Measurements from ENCODE around the gene TMEM253.

The TMEM253 gene

GRCh38 chr14:21070610-21071224 is 30.1 kb upstream of the TMEM253 start:
- DNase-seq (ENCODE audit: low read depth in 2 of 3, low spot score in 1 of 3) = no peak

DNA sequence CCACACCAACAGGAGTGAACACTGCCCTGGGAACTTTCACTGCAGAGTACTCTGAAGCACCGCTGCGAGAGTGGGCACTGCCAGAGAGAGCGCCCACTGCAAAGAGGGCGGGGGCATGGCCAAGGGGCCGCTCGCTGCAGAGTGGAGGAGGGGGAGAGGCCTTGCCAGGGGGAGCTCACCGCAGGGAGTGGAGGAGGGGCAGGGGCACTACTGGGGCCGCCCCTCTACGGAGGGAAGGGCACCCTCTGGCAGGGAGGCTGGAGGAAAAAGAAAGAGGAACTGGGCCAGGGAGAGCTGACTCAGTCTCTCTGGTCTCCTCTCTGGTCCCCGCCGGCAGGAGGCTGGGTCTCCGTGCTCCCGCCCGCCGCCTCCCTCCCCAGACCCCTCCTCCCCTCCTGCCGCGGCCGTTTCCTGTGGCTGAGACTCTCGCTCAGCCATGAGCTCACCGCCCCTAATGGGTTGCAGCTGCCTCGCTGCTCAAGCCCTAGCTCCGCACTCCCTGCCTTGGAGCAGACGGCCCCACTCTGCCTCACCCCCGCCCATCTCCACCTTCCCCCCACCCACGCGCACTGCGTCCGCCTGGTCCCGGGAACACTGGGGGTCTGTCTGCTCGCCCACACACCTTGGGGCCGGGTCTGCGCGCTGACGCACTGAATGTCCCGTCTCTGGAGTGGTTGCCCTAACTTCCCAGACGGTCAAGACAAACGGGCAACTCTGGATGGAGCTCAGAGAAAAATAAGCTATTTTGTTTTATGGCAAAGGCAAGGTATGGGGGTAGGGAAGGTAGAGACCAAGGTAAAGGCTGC is 29.4 kb upstream of the TMEM253 start:
- DNase-seq (ENCODE audit: low read depth in 2 of 3, low spot score in 1 of 3) = no peak

- no peak for DNase-seq (ENCODE audit: low read depth in 2 of 3, low spot score in 1 of 3)
Observed at GRCh38 chr14:21072031-21072473, 28.8 kb upstream of the TMEM253 start.

DNA sequence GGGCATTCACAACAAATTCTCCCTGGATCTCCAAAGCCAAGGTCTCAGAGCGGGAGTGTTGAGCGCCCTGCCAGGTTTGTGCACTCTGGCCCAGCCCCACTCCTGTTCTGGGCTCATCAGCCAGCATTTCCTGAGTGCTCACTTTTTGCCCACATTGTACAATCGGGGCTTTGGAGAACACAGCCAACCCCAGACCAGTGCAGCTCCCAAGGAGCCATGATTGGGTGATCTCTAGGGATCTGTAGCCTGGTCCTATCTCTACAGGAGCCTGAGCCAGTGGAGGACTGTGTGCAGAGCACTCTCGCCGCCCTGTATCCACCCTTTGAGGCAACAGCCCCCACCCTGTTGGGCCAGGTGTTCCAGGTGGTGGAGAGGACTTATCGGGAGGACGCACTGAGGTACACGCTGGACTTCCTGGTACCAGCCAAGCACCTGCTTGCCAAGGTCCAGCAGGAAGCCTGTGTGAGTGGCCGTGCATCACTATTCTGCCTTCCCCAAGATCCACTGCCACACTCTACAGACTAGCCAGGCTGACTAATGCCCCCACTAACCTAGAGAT is 28.0 kb upstream of the TMEM253 start:
- DNase-seq (ENCODE audit: low read depth in 2 of 3, low spot score in 1 of 3) = no peak

DNA sequence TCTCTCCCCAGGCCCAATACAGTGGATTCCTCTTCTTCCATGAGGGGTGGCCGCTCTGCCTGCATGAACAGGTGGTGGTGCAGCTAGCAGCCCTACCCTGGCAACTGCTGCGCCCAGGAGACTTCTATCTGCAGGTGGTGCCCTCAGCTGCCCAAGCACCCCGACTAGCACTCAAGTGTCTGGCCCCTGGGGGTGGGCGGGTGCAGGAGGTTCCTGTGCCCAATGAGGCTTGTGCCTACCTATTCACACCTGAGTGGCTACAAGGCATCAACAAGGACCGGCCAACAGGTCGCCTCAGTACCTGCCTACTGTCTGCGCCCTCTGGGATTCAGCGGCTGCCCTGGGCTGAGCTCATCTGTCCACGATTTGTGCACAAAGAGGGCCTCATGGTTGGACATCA is 26.9 kb upstream of the TMEM253 start:
- DNase-seq (ENCODE audit: low read depth in 2 of 3, low spot score in 1 of 3) = no peak

DNA sequence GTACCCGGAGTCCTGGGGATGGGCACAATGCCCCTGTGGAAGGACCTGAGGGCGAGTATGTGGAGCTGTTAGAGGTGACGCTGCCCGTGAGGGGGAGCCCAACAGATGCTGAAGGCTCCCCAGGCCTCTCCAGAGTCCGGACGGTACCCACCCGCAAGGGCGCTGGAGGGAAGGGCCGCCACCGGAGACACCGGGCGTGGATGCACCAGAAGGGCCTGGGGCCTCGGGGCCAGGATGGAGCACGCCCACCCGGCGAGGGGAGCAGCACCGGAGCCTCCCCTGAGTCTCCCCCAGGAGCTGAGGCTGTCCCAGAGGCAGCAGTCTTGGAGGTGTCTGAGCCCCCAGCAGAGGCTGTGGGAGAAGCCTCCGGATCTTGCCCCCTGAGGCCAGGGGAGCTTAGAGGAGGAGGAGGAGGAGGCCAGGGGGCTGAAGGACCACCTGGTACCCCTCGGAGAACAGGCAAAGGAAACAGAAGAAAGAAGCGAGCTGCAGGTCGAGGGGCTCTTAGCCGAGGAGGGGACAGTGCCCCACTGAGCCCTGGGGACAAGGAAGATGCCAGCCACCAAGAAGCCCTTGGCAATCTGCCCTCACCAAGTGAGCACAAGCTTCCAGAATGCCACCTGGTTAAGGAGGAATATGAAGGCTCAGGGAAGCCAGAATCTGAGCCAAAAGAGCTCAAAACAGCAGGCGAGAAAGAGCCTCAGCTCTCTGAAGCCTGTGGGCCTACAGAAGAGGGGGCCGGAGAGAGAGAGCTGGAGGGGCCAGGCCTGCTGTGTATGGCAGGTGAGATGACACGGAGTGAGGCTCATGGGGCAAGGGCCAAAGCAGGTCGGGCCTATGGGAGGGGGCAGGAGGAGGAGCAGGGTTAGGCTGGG is 26.2 kb upstream of the TMEM253 start:
- DNase-seq (ENCODE audit: low read depth in 2 of 3, low spot score in 1 of 3) = no peak

- no peak for DNase-seq (ENCODE audit: low read depth in 2 of 3, low spot score in 1 of 3)
Observed at GRCh38 chr14:21075719-21076437, 25.0 kb upstream of the TMEM253 start.

- no peak for DNase-seq (ENCODE audit: low read depth in 2 of 3, low spot score in 1 of 3)
Observed at GRCh38 chr14:21077672-21078071, 23.2 kb upstream of the TMEM253 start.

- DNase-seq (ENCODE audit: low read depth in 2 of 3, low spot score in 1 of 3) = no peak
Observed at GRCh38 chr14:21078287-21078686, 22.6 kb upstream of the TMEM253 start.

- DNase-seq (ENCODE audit: low read depth in 2 of 3, low spot score in 1 of 3) = no peak
Observed at GRCh38 chr14:21078726-21079125, 22.1 kb upstream of the TMEM253 start.

- DNase-seq (ENCODE audit: low read depth in 2 of 3, low spot score in 1 of 3) = no peak
Observed at GRCh38 chr14:21081521-21082142, 19.2 kb upstream of the TMEM253 start.

- DNase-seq (ENCODE audit: low read depth in 2 of 3, low spot score in 1 of 3) = no peak
Observed at GRCh38 chr14:21083565-21084325, 17.1 kb upstream of the TMEM253 start.

- DNase-seq (ENCODE audit: low read depth in 2 of 3, low spot score in 1 of 3) = no peak
Observed at GRCh38 chr14:21084396-21084795, 16.5 kb upstream of the TMEM253 start.

DNA sequence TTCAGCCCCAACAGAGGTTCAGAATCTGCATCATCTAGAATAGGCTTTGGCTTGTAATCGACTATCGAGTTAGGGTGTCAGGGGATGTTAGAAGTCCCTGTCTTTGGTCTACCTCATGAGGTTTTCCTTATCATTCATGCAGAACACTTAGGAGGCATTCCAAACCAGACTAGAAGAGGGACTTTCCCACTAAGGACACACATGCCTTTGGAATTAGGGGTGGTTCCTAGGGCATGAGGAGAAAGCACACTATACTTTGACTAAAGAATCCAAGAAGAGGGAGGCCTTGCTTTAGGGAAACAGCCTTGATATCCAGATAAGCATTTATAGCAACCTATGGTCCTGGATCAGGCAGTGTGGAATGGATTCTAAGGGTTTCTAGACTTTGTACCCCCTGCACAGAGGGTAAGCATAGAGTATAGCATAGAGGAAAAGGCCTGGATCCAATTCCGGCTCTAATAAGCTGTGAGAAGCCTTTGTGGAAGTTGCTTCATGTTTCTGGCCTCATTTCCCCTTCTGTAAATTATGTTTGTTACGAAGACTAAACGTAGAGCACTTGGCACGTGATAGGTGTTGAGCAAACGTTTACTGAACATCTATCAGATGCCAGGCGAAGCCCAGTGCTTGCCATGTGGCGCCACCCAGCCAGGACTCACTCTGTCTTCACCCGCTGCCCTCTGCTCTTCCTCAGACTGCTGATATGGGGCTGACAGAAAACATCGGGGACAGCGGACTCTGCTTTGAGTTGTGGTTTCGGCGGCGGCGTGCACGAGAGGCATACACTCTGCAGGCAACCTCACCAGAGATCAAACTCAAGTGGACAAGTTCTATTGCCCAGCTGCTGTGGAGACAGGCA is 15.6 kb upstream of the TMEM253 start:
- DNase-seq (ENCODE audit: low read depth in 2 of 3, low spot score in 1 of 3) = no peak

DNA sequence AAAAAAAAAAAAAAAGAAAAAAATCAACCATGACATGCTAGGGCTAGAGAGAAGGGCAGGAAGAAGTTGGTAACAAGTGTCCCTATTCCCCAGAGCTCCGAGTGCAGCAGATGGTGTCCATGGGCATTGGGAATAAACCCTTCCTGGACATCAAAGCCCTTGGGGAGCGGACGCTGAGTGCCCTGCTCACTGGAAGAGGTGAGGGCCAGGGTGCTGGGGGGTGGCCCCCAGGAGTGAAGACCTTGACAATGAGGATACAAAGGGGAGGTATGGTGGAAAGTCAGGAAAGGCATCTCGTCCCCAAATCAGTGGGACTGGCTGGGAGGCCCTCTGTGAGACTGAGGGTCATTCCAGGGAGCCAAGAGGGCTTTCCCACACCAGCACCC is 14.0 kb upstream of the TMEM253 start:
- no peak for DNase-seq (ENCODE audit: low read depth in 2 of 3, low spot score in 1 of 3)

GRCh38 chr14:21087294-21088091 is 13.4 kb upstream of the TMEM253 start:
- DNase-seq (ENCODE audit: low read depth in 2 of 3, low spot score in 1 of 3) = no peak

DNA sequence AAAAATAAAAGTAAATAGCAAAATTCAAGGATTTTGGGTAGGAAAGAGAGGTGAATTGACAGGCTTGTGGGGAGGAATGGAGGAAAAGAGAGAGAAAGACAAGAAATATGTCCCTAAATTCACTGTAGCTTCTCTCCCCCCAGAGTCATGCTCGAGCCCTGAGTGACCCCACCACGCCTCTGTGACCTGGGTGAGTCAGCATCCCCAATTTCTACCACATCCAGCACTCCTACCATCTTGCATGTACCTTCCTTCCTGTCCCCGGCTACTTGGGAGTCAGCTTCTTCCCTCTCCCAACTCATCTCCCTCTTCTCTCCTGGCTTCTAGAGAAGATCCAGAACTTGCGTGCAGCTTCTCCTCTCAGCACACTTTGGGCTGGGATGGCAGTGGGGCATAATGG is 12.2 kb upstream of the TMEM253 start:
- DNase-seq (ENCODE audit: low read depth in 2 of 3, low spot score in 1 of 3) = no peak

DNA sequence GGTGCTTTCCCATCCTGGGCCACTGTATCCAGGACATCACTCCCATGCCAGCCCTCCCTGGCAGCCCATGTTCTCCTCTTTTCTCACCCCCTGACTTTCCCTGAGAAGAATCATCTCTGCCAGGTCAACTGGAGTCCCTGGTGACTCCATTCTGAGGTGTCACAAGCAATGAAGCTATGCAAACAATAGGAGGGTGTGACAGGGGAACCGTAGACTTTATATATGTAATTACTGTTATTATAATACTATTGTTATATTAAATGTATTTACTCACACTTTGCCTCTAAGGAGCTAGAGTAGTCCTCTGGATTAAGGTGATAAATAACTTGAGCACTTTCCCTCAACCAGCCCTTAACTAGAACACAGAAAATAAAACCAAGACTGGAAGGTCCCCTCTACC is 11.6 kb upstream of the TMEM253 start:
- no peak for DNase-seq (ENCODE audit: low read depth in 2 of 3, low spot score in 1 of 3)
